ENCODE measurements around the gene DGUOK.

DNA sequence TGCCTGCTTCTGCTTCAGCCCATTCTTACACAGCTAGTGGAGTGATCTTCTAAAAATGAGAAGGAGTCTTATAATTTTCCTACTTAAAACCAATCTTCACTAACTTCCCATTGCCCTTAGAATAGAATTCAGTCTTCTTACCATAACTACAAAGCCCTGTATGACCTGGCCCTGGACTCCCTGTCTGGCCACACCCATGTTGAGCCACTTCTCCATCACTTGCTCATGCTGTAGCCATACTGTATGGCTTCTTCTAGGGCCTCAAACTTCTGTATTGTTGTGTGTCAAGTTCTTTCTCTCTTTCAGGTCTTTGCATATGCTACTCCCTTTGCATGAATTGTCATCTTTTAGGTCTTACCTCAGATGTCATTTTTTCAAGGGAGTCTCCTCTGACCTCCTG, 11.2 kb downstream of the DGUOK start:
- no peak for TF ChIP-seq CTCF (IDR thresholded peaks at IDR 0.05)
- TF ChIP-seq POLR2A (IDR thresholded peaks at IDR 0.05): no peak
- no peak for TF ChIP-seq POLR2AphosphoS5 (IDR thresholded peaks at IDR 0.05)
